Measurements from ENCODE around the gene ANO2.

DNA sequence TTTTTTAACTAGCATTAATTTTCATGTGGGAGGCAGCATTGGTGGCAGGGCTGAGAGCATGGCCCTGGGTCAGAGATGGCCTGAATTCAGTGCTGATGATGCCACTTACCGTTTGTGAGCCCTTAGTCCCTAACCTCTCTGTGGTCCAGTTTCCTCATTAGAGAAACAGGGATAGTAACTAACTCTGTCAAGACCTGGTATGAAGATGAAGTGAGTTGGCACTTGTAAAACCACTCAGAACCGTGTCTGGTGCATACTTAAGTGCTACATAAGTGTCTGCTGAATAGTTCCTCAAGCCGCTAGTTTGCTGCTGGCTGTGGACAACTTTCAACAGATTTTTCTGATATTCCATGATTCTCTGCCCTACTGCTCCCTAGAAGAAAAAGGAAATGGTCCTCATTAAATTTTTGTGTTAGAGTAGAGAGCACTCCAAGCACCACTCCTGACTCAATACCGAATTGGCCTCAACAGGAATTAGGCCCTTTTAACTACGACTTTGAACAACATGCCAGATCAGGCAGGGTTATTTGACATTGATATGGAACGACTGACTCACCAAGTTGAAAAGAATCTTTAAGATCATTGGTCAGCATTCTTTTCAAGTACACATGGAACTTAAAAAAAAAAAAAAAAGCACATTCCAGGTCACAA is 250.2 kb downstream of the ANO2 start:
- TF ChIP-seq SIN3A (IDR thresholded peaks at IDR 0.05; ENCODE audit: borderline replicate concordance, insufficient read depth, low read length) (no peak), REST (IDR thresholded peaks at IDR 0.05; ENCODE audit: insufficient read depth in 1 of 2, low read depth in 2 of 2, low read length in 2 of 2) (no peak), TAF1 (IDR thresholded peaks at IDR 0.05; ENCODE audit: borderline replicate concordance, insufficient read depth, low read length) (no peak)
